Stimulated activated CD4-positive, alpha-beta T cell treated with anti-CD3 and anti-CD28 coated beads, TNF-alpha, amount 100 ng/mL, for 48 hours (primary cell): Measurements from ENCODE around the gene CXCL3.

Experiments
- DNase-seq, 3 donors: peaks; one replicate each; pipeline ENCODE4 v3.0.0-alpha.2; 2020; ENCODE audit warnings: low read depth in 3 of 3

The CXCL3 gene

GRCh38 chr4:74055498-74055897, 17.0 kb upstream of the CXCL3 start:
- DNase-seq: no peak

GRCh38 chr4:74055096-74055495, 16.6 kb upstream of the CXCL3 start:
- no peak for DNase-seq

GRCh38 chr4:74054483-74055047, 16.1 kb upstream of the CXCL3 start:
- no peak for DNase-seq

DNA sequence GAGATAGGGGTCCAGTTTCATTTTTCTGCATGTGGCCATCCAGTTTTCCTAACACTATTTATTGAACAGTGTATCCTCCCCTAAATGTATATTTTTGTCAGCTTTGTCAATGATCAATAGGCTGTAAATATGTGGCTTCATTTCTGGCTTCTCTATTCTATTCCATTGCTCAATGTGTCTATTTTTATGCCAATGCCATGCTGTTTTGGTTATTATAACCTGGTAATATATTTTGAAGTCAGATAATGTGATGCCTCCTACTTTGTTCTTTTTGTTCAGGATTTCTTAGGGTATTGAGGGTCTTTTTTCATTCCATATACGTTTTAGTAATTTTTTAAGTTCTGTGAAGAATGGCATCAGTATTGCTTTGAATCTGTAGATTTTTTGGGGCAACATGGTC, 8.7 kb upstream of the CXCL3 start:
- DNase-seq: no peak

- no peak for DNase-seq
These were observed 7.3 kb upstream of the CXCL3 start for GRCh38 chr4:74045772-74046171.

- no peak for DNase-seq
These were observed 6.8 kb upstream of the CXCL3 start for GRCh38 chr4:74045247-74045646.

GRCh38 chr4:74044677-74045076, 6.2 kb upstream of the CXCL3 start:
- DNase-seq: no peak

GRCh38 chr4:74042681-74043080, 4.2 kb upstream of the CXCL3 start:
- DNase-seq: no peak

DNA sequence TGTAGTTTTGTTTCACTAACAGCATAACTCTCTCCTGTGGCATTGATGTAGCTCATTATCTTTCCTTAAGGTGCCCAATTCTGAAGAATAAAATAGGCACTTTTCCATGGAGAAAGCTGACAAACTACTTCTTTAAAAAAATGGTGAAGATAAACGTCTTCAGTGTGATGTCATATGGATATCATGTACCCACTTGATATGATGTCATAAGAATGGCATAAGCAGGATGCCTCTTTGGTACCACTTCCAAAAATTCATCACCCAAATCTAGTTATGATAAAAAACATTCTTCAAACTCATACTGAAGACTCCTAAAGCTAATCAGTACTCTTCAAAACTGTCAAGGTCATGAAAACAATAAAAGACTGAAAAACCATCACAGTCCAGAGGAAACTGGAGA, 2.9 kb upstream of the CXCL3 start:
- no peak for DNase-seq

DNA sequence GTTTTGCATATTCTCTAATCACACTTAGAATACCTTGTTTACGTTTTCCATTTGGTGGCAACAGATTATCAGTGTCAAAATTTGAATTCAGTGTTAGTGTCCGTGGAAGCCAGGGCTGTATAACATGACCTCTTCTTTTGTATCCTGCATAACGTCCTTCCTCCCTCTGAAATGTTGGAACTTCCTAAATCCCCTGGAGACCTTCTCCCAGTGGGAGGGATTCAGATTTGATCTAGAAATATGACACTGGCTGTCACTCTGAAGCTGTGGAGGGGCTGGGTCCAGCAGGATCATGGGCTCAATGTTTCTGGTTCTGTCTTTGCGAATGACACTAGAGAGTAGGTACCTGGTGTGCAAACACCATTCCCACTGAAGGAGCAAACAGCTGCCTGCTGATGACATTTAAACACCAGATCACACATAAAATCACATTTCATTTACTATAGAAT, 850 bp upstream of the CXCL3 start:
- DNase-seq: no peak

DNA sequence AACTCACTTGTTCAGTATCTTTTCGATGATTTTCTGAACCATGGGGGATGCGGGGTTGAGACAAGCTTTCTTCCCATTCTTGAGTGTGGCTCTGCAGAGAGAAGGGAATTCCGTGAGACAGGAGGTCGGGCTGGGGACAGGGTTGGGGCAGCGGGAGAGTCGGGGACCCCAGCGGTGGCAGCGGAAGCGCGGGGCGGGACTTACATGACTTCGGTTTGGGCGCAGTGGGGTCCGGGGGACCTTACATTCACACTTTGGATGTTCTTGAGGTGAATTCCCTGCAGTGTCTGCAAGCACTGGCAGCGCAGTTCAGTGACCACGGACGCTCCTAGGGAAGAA, 434 bp downstream of the CXCL3 start:
- DNase-seq: no peak

GRCh38 chr4:74037076-74037955, 1.2 kb downstream of the CXCL3 start:
- DNase-seq: no peak

GRCh38 chr4:74033739-74034138, 4.8 kb downstream of the CXCL3 start:
- no peak for DNase-seq

DNA sequence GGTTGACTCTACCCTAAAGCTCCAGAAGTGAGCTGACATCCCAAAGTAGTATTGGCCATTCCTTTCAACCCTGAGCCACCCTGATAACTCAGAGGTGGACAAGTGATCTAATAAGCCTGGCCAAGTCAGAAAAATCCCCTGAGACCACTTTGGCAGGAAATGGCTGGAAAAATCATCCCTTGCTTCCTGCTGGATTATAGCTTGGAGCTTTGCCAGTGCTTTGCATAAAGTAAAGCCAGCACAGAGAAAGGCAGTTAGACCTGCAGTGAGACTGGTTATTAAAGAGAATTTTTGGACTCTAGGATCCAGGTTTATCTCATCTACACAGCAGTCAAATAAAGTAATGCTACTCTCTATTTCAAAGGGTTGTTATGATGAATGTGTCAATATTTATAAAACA, 6.4 kb downstream of the CXCL3 start:
- DNase-seq: no peak

GRCh38 chr4:74031576-74031975, 6.9 kb downstream of the CXCL3 start:
- no peak for DNase-seq

DNA sequence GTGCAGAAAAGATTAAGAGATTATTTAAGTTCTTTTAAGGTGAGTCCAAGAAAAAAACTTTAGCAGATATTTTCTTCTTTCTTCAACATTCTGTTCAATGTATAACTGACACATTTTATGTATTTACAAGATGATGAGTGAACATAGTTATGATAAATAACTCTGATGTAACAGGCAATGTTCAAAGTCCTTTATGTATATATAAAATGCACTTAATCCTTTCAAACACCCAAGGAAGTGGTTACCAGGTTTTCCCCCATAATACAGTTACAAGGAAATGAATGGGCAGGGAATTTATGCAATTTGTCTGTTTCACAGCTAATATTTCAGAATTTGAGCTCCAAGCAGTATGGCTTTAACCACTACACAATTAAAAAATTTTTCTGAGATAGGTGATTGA, 8.2 kb downstream of the CXCL3 start:
- no peak for DNase-seq

DNA sequence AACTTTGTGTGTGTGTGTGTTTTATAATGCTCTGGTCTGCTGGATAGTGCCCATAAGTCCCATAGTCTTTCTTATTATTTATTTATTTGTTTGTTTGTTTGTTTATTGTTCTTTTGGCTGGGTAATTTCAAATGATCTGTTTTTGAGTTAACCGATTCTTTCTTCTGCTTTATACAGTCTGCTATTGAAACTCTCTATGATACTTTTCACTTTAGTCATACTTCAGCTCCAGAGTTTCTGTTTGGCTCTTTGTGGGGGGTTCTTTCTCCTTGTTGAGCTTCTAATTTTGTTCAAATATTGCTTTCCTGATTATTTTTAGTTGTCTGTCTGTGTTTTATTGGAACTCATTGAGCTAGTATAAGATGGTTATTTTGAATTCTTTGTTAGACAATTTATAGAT, 10.0 kb downstream of the CXCL3 start:
- DNase-seq: no peak

- DNase-seq: no peak
These were observed 14.8 kb downstream of the CXCL3 start for GRCh38 chr4:74023709-74024108.

DNA sequence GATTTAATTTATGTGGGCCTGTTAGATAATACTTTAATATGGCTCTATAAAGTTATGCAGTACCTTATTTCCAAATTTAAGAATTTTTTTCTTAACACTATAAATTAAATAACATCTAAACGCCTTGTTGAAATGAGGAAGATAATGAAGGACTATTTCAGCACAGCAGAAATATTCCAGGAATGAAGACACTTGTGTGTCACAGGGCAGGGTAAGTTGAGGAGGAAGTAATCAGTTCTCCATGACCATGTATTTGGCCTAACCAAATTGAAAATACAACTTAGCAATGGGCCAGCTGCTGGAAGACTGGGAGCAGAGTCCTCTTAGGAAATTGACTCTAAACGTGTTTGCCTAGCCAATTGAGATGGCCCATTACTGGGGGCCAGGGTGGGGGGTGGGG, 16.9 kb downstream of the CXCL3 start:
- DNase-seq: no peak

DNA sequence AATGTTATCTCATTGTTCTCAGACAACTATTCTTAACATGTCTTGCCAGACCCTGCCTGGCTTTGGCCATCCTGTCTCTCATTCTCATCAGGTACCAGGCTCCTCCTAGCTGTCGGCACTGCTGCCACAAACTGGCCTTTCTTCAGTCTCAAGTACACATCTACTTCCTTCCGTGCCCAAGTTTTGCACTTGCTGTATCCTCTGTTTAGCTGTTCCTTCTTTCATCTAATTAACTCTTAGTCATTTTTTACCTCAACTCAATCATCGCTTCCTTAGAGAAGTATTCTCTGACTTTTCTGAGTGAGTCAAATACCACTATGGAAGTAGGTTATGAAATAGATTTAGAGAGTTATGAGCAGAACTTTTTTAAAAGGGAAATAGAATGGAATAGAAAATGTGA, 19.7 kb downstream of the CXCL3 start:
- DNase-seq: no peak

- no peak for DNase-seq
These were observed 20.4 kb downstream of the CXCL3 start for GRCh38 chr4:74018116-74018515.

DNA sequence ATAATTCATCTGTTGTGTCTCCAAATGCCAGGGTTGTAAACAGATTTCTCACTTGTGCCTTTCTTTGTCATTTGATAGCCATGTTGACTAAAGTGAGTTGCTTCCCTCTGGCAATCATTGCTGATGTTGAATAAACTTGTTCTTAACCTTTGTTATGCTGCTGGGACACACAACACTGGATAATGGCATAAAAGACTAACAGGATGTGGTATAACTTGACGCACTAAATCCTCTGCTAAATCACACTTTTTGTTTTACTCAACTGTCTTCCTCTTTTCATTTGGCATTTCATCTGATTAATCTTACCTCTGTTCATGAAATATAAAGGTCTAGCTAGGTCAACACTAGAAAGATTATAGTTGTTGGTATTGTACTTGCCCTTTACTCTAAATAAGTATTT, 22.4 kb downstream of the CXCL3 start:
- no peak for DNase-seq

DNA sequence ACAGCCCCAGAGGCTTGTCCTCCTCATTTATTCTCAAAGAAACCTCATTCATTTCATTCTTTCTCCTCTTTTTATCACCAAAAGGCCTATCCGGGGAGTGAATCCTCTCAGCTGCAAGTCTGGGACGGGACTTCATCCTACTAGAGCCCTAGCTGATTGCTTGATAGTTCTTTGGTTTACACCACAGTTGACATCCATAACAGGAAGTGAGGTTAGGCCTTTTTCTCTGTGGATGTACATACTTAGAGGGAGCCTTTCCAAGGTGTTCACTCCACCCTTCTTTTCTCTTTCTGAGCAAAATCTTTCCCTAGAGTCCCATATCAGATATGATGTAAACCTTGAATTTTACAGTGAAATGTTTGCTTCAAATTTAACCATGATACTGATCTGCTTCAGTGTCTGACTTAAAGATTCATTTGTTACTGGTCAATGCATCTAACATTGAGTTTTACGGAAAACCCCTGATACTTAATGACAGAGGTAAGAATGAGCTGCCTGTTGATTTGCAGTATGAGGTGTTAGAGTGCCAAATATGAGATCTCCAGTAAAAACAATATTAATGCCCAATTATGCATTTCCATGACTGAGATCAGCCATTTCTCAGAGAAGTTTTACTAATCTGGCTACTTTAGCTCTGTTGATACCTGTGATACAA, 23.2 kb downstream of the CXCL3 start:
- DNase-seq: no peak
